IMR-90 (cell line): ENCODE data around the gene HIRA. TPM values are rescaled to one million over a fixed set of nuclear protein-coding genes. Genes with fewer than 3 reads are reported as not detected.

Experiments
- ATAC-seq: fragments of 200-7000 bp; cut with Tn5 transposase; 2 replicates; pipeline ENCODE4 v1.9.1; 2020; ENCODE audit warnings: low read depth, mild to moderate bottlenecking, moderate library complexity
- BruUV-seq: library from RNA; stranded (reverse); fragments of 400-500 nt; replicated peaks from 2 replicates; lab custom pipeline; 2021; lab: Mats Ljungman, UMichigan
- CTCF ChIA-PET: fragments of 300-600 bp; formaldehyde crosslinking; extraction: SDS; loops from one replicate; lab custom pipeline; 2021; ENCODE audit warnings: antibody characterized with exemption; lab: Yijun Ruan, JAX
- POLR2A ChIA-PET: fragments of 300-600 bp; sonication (Branson Sonifier 250); formaldehyde crosslinking; loops from one replicate; lab custom pipeline; 2022; ENCODE audit warnings: antibody characterized with exemption; ENCODE audit not compliant: unreplicated experiment; lab: Charles Lee
- DNase-seq: peaks from one replicate; pipeline ENCODE4 v3.0.0; 2013
- H2AFZ ChIP-seq: replicated peaks from 2 replicates; pipeline ENCODE3; 2013; ENCODE audit warnings: low read length, mild to moderate bottlenecking; ENCODE audit not compliant: poor library complexity
- H2AK5ac ChIP-seq: 2 replicates; pipeline ENCODE4 v1.6.1; 2013; ENCODE audit warnings: low read depth, low read length, inconsistent platforms
- H2AK9ac ChIP-seq: replicated peaks from 2 replicates; pipeline ENCODE3; 2013; ENCODE audit warnings: mild to moderate bottlenecking, low read depth, low read length, moderate library complexity; ENCODE audit not compliant: poor library complexity
- H2BK120ac ChIP-seq: 2 replicates; pipeline ENCODE4 v1.6.1; 2013; ENCODE audit warnings: low read depth, low read length, inconsistent platforms
- H2BK15ac ChIP-seq: 3 replicates; pipeline ENCODE4 v1.6.1; 2013; ENCODE audit warnings: low read depth, low read length, inconsistent platforms
- H2BK20ac ChIP-seq: 2 replicates; pipeline ENCODE4 v1.6.1; 2013; ENCODE audit warnings: low read depth, mild to moderate bottlenecking, inconsistent platforms, low read length, moderate library complexity
- H2BK5ac ChIP-seq: 2 replicates; pipeline ENCODE4 v1.6.1; 2013; ENCODE audit warnings: mild to moderate bottlenecking, low read depth, low read length, inconsistent platforms; ENCODE audit not compliant: poor library complexity, severe bottlenecking
- H3K14ac ChIP-seq: replicated peaks from 2 replicates; pipeline ENCODE4 v1.6.1; 2013; ENCODE audit warnings: low read depth, low read length, inconsistent platforms
- H3K18ac ChIP-seq: 2 replicates; pipeline ENCODE4 v1.6.1; 2013; ENCODE audit warnings: low read depth, low read length, control low read depth
- H3K23ac ChIP-seq: 2 replicates; pipeline ENCODE4 v1.6.1; 2013; ENCODE audit warnings: low read depth, low read length, inconsistent platforms
- H3K27ac ChIP-seq: 2 replicates; pipeline ENCODE4 v1.5.1; 2013; ENCODE audit warnings: mild to moderate bottlenecking, control low read depth, low read length; ENCODE audit not compliant: insufficient read depth
- H3K27me3 ChIP-seq: 2 replicates; pipeline ENCODE4 v1.6.1; 2013; ENCODE audit warnings: low read length; ENCODE audit not compliant: control insufficient read depth, insufficient read depth
- H3K36me3 ChIP-seq: 2 replicates; pipeline ENCODE4 v1.6.1; 2013; ENCODE audit warnings: low read length, mixed read lengths; ENCODE audit not compliant: control insufficient read depth, insufficient read depth
- H3K4ac ChIP-seq: 2 replicates; pipeline ENCODE4 v1.6.1; 2013; ENCODE audit warnings: low read depth, low read length, inconsistent platforms
- H3K4me1 ChIP-seq: 2 replicates; pipeline ENCODE4 v1.6.1; 2013; ENCODE audit warnings: low read length, mixed read lengths; ENCODE audit not compliant: control insufficient read depth, insufficient read depth
- H3K4me2 ChIP-seq: 2 replicates; pipeline ENCODE4 v1.6.1; 2013; ENCODE audit warnings: low read depth, mild to moderate bottlenecking, control low read depth, low read length, moderate library complexity
- H3K4me3 ChIP-seq: 2 replicates; pipeline ENCODE4 v1.5.1; 2013; ENCODE audit warnings: low read depth, mild to moderate bottlenecking, control low read depth, low read length, moderate library complexity; ENCODE audit not compliant: insufficient read depth
- H3K56ac ChIP-seq: 2 replicates; pipeline ENCODE4 v1.6.1; 2013; ENCODE audit warnings: low read length, inconsistent platforms; ENCODE audit not compliant: insufficient read depth; ENCODE audit errors: extremely low read depth
- H3K79me1 ChIP-seq, 2 experiments: 2 replicates each; pipeline ENCODE4 v1.6.1; 2013; ENCODE audit warnings: low read length in 2 of 2, inconsistent platforms in 1 of 2, low read depth in 1 of 2
- H3K9ac ChIP-seq: 2 replicates; pipeline ENCODE4 v1.6.1; 2013; ENCODE audit warnings: low read depth, low read length, control low read depth
- H3K9me1 ChIP-seq: 2 replicates; pipeline ENCODE4 v1.6.1; 2013; ENCODE audit warnings: low read length, inconsistent platforms; ENCODE audit not compliant: insufficient read depth
- H3K9me3 ChIP-seq: 2 replicates; pipeline ENCODE4 v1.6.1; 2013; ENCODE audit warnings: low read length; ENCODE audit not compliant: control insufficient read depth, insufficient read depth
- H4K20me1 ChIP-seq: 2 replicates; pipeline ENCODE4 v1.6.1; 2013; ENCODE audit warnings: low read length, inconsistent platforms; ENCODE audit not compliant: insufficient read depth
- H4K5ac ChIP-seq: 2 replicates; pipeline ENCODE4 v1.6.1; 2013; ENCODE audit warnings: mild to moderate bottlenecking, low read depth, low read length, control low read depth
- H4K8ac ChIP-seq, 2 experiments: 2 replicates each; pipeline ENCODE4 v1.6.1; 2013; ENCODE audit warnings: low read depth in 2 of 2, low read length in 2 of 2, control low read depth in 1 of 2, inconsistent platforms in 1 of 2
- H4K91ac ChIP-seq: 2 replicates; pipeline ENCODE4 v1.6.1; 2013; ENCODE audit warnings: low read depth, low read length, inconsistent platforms; ENCODE audit not compliant: insufficient read depth
- BHLHE40 ChIP-seq: fragments of 150-350 bp; IDR thresholded peaks from 2 replicates; pipeline ENCODE4 v1.6.1; 2016; ENCODE audit warnings: mild to moderate bottlenecking, low read depth, low read length
- CHD1 ChIP-seq: IDR thresholded peaks from 2 replicates; pipeline ENCODE4 v1.6.1; 2012; ENCODE audit warnings: low read depth, low read length, improper control_type of control experiment
- MAFK ChIP-seq: IDR thresholded peaks from 2 replicates; pipeline ENCODE4 v1.6.1; 2012; ENCODE audit warnings: low read depth, low read length, improper control_type of control experiment
- MAZ ChIP-seq: IDR thresholded peaks from 2 replicates; pipeline ENCODE4 v1.6.1; 2012; ENCODE audit warnings: low read depth, mild to moderate bottlenecking, low read length, improper control_type of control experiment, moderate library complexity, borderline replicate concordance
- NFE2L2 ChIP-seq: fragments of 150-350 bp; IDR thresholded peaks from 2 replicates; pipeline ENCODE4 v1.6.1; 2016; ENCODE audit warnings: low read depth, mild to moderate bottlenecking, low read length
- POLR2A ChIP-seq: IDR thresholded peaks from 2 replicates; pipeline ENCODE4 v1.6.1; 2012; ENCODE audit warnings: mild to moderate bottlenecking, low read depth, low read length
- RAD21 ChIP-seq: IDR thresholded peaks from 2 replicates; pipeline ENCODE4 v1.6.1; 2012; ENCODE audit warnings: low read length, improper control_type of control experiment
- SMC3 ChIP-seq: fragments of 150-350 bp; IDR thresholded peaks from 2 replicates; pipeline ENCODE4 v1.6.1; 2016; ENCODE audit warnings: low read depth, mild to moderate bottlenecking, antibody characterized with exemption, low read length, moderate library complexity
- WGBS, 2 experiments: methylation state at CpG; one replicate each; pipeline versions ENCODE4 v1.1.5 to v1.1.7; 2013; ENCODE audit warnings: missing lambda C conversion rate in 2 of 2; ENCODE audit not compliant: insufficient read length in 1 of 2; ENCODE audit errors: extremely low coverage in 2 of 2; 5-methylcytosine and 5-hydroxymethylcytosine counted together
- dilution Hi-C: fragments of 300-500 bp; cut with HindIII; formaldehyde crosslinking; loops from one replicate; pipeline ENCODE4 v1.14.3; 2018; ENCODE audit warnings: low sequenced_read_pairs; ENCODE audit not compliant: unreplicated experiment
- in situ Hi-C: fragments of 300-500 bp; cut with MboI; formaldehyde crosslinking; loops from 3 replicates; pipeline ENCODE4 v1.14.3; 2019; ENCODE audit warnings: low sequenced_read_pairs, inconsistent platforms, mixed read lengths
- intact Hi-C: fragments of 100-400 bp; cut with micrococcal nuclease; formaldehyde crosslinking; loops from 2 replicates; pipeline ENCODE4 v1.10.0; 2022
- polyA plus RNA-seq, 3 experiments: library from polyadenylated mRNA; depleted of rRNA; stranded (reverse); fragments of >200 nt; gene quantifications; 2 replicates each; pipeline ENCODE4 v1.2.3, GENCODE V29; 2012; ENCODE audit warnings: low replicate concordance in 1 of 3
- total RNA-seq: library from RNA; depleted of rRNA; stranded (reverse); fragments of >200 nt; gene quantifications from 2 replicates; pipeline ENCODE4 v1.2.3, GENCODE V29; 2012
- TF ChIP-seq, protein P1 (sequence below): fragments of 150-350 bp; IDR thresholded peaks from 2 replicates; pipeline ENCODE4 v1.6.1; 2016; ENCODE audit warnings: low read depth, mild to moderate bottlenecking, low read length, moderate library complexity, borderline replicate concordance
- TF ChIP-seq, protein P2 (sequence below): conservative IDR thresholded peaks from 2 replicates; pipeline ENCODE4 v1.5.1; 2012; ENCODE audit warnings: mild to moderate bottlenecking, low read depth, low read length, improper control_type of control experiment

The HIRA gene
- total and polyA plus RNA-seq, 2 of the 4 experiments (the other 2 are of a cell fraction), result 14.5 to 24.2 TPM

DNA sequence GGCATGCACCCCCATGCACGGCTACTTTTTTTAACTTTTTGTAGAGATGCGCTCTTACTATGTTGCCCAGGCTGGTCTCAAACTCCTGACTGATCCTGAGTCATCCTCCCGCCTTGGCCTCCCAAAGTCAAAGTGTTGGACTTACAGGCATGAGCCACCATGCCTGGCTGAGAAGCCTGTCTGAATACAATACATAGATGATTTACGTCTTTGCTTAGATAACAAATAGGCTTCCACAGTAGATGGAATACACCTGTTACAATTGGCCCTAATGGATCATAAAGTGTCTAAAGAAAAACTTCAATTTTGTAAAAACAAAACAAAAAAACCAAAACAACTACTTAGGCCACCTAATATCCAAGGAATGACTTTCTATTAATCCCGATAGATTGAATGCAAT, 127.0 kb downstream of the HIRA start:
- intact Hi-C loops (no loop called here), dilution Hi-C loops (no loop called here), in situ Hi-C loops (no loop called here)
- no peak overlapping the region for H4K91ac ChIP-seq
- no peak overlapping the region for H4K5ac ChIP-seq
- H2AK5ac ChIP-seq, result no peak overlapping the region
- no peak overlapping the region for H2AFZ ChIP-seq
- H3K27me3 ChIP-seq, result no peaks in the 10 kb centered on the region; the same call in 1 of the 2 replicates
- no peak overlapping the region for H3K27ac ChIP-seq
- H3K14ac ChIP-seq, result no peak overlapping the region
- TF ChIP-seq, protein P1, sequence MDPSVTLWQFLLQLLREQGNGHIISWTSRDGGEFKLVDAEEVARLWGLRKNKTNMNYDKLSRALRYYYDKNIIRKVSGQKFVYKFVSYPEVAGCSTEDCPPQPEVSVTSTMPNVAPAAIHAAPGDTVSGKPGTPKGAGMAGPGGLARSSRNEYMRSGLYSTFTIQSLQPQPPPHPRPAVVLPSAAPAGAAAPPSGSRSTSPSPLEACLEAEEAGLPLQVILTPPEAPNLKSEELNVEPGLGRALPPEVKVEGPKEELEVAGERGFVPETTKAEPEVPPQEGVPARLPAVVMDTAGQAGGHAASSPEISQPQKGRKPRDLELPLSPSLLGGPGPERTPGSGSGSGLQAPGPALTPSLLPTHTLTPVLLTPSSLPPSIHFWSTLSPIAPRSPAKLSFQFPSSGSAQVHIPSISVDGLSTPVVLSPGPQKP, result no peak
- TF ChIP-seq NFE2L2, result no peak
- no peak for TF ChIP-seq CHD1
- no peak for TF ChIP-seq RAD21
- no peak for TF ChIP-seq MAZ
- no peak for TF ChIP-seq SMC3
- TF ChIP-seq, protein P2, sequence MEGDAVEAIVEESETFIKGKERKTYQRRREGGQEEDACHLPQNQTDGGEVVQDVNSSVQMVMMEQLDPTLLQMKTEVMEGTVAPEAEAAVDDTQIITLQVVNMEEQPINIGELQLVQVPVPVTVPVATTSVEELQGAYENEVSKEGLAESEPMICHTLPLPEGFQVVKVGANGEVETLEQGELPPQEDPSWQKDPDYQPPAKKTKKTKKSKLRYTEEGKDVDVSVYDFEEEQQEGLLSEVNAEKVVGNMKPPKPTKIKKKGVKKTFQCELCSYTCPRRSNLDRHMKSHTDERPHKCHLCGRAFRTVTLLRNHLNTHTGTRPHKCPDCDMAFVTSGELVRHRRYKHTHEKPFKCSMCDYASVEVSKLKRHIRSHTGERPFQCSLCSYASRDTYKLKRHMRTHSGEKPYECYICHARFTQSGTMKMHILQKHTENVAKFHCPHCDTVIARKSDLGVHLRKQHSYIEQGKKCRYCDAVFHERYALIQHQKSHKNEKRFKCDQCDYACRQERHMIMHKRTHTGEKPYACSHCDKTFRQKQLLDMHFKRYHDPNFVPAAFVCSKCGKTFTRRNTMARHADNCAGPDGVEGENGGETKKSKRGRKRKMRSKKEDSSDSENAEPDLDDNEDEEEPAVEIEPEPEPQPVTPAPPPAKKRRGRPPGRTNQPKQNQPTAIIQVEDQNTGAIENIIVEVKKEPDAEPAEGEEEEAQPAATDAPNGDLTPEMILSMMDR, result no peak
- no peak for TF ChIP-seq POLR2A
- TF ChIP-seq BHLHE40, result no peak
- no peak for TF ChIP-seq MAFK
- no peak overlapping the region for H3K23ac ChIP-seq
- no TSS peak for BruUV-seq
- no peak overlapping the region for H3K56ac ChIP-seq
- no peak for DNase-seq
- no peak overlapping the region for H3K4ac ChIP-seq
- H2BK15ac ChIP-seq, result no peak overlapping the region
- H2BK5ac ChIP-seq, result no peak overlapping the region
- no peaks in the 10 kb centered on the region for H3K4me1 ChIP-seq
- H4K20me1 ChIP-seq, result no peaks in the 10 kb centered on the region
- no peaks in the 10 kb centered on the region for H3K9me1 ChIP-seq
- no peak overlapping the region for H4K8ac ChIP-seq
- H2BK20ac ChIP-seq, result no peak overlapping the region
- no peaks in the 10 kb centered on the region for H3K79me1 ChIP-seq
- H3K4me3 ChIP-seq, result no peak overlapping the region
- ATAC-seq, result no peak
- no peak overlapping the region for H3K9ac ChIP-seq
- H2AK9ac ChIP-seq, result no peak overlapping the region
- no peaks in the 10 kb centered on the region for H3K9me3 ChIP-seq
- H3K4me2 ChIP-seq, result no peak overlapping the region
- POLR2A ChIA-PET, result no interaction called here
- WGBS, 2 experiments, result no CpG with 5 or more reads among the region's 5 CpGs
- H3K18ac ChIP-seq, result no peak overlapping the region
- H2BK120ac ChIP-seq, result no peak overlapping the region
- no peaks in the 10 kb centered on the region for H3K36me3 ChIP-seq
- CTCF ChIA-PET, result interaction anchor here (1.4 kb wide), 1 partner anchor 325 kb away, joined by 3 read pairs; no protein-coding TSS in a partner anchor
